Midbrain (tissue), 1 donor: ENCODE data around the gene SNRNP25.
A peak's percentile ranks its signal among the peaks of the same experiment; 100 is the strongest.
"Not testable (repeated sequence)": the region's sequence is repeated elsewhere in the genome, so short reads cannot be mapped to it uniquely, and the experiment has no call there.

Source experiments
- DNase-seq: peaks from one replicate; lab custom pipeline; 2025; lab: John Stamatoyannopoulos, UW

Gene SNRNP25

GRCh38 chr16:53346-54236, at the start of gene SNRNP25, which contains the start of gene POLR3K:
Gene SNRNP25 (plus strand): TSS chr16:53828. CDS start chr16:54017, 189 bp downstream.
Gene POLR3K (minus strand): TSS chr16:53608. CDS start chr16:53586, 22 bp downstream.
- peak; percentile 97 for DNase-seq

GRCh38 chr16:9903-10665, 43.5 kb upstream of the SNRNP25 start:
- no peak for DNase-seq

- DNase-seq, result peak; percentile 44
These were observed 42.9 kb upstream of the SNRNP25 start for GRCh38 chr16:10772-11171.

- DNase-seq, result not testable (repeated sequence)
These were observed 36.4 kb upstream of the SNRNP25 start for GRCh38 chr16:17062-17765.

GRCh38 chr16:20886-21285, 32.7 kb upstream of the SNRNP25 start:
- DNase-seq, result not testable (repeated sequence)

GRCh38 chr16:24151-24550, 29.5 kb upstream of the SNRNP25 start:
- not testable (repeated sequence) for DNase-seq

- not testable (repeated sequence) for DNase-seq
These were observed 27.7 kb upstream of the SNRNP25 start for GRCh38 chr16:25926-26348.

GRCh38 chr16:30627-31026, 23.0 kb upstream of the SNRNP25 start:
- DNase-seq, result not testable (repeated sequence)

GRCh38 chr16:33154-33876, 20.3 kb upstream of the SNRNP25 start:
- not testable (repeated sequence) for DNase-seq

- no peak for DNase-seq
These were observed 19.6 kb upstream of the SNRNP25 start for GRCh38 chr16:33877-34647.

- DNase-seq, result no peak
These were observed 19.0 kb upstream of the SNRNP25 start for GRCh38 chr16:34648-34987.

- DNase-seq, result peak; percentile 10
These were observed 18.5 kb upstream of the SNRNP25 start for GRCh38 chr16:35011-35677.

GRCh38 chr16:35678-36305, 17.8 kb upstream of the SNRNP25 start:
- DNase-seq, result no peak

GRCh38 chr16:36336-36984, 17.2 kb upstream of the SNRNP25 start:
- no peak for DNase-seq

GRCh38 chr16:37511-37910, 16.1 kb upstream of the SNRNP25 start:
- no peak for DNase-seq

- not testable (repeated sequence) for DNase-seq
These were observed 15.4 kb upstream of the SNRNP25 start for GRCh38 chr16:38206-38605.

- DNase-seq, result no peak
These were observed 14.4 kb upstream of the SNRNP25 start for GRCh38 chr16:38941-39892.

- no peak for DNase-seq
These were observed 12.1 kb upstream of the SNRNP25 start for GRCh38 chr16:41439-42068.
